Erythroblast (primary cell): Measurements from ENCODE around the gene TOX2.

Experiments
- GATA1 ChIP-seq: IDR thresholded peaks from 2 replicates; pipeline ENCODE4 v1.6.1; 2011; ENCODE audit warnings: low read depth, mild to moderate bottlenecking, control low read depth, low read length, moderate library complexity
- POLR2A ChIP-seq: IDR thresholded peaks from 2 replicates; pipeline ENCODE4 v1.6.1; 2011; ENCODE audit warnings: mild to moderate bottlenecking, low read length

- TF ChIP-seq POLR2A (no peak), GATA1 (no peak)
Measured at GRCh38 chr20:43993560-43993959, 78.9 kb downstream of the TOX2 start.
